ENCODE results near the gene NAA35.

- TF ChIP-seq ELF4 (CRISPR knock-in tag; IDR thresholded peaks at IDR 0.05; ENCODE audit: low read depth) = no peak
- TF ChIP-seq CTCF (IDR thresholded peaks at IDR 0.05) = no peak
- TF ChIP-seq IRF1 (CRISPR knock-in tag; IDR thresholded peaks at IDR 0.05) = no peak
- no peak for TF ChIP-seq MAX (CRISPR knock-in tag; IDR thresholded peaks at IDR 0.05)
- no peak for TF ChIP-seq ESRRA (CRISPR knock-in tag; IDR thresholded peaks at IDR 0.05; ENCODE audit: borderline replicate concordance)
- no peak for TF ChIP-seq IRF2 (CRISPR knock-in tag; IDR thresholded peaks at IDR 0.05; ENCODE audit: borderline replicate concordance, low read depth)
Observed at GRCh38 chr9:85981369-85981768, 40.4 kb downstream of the NAA35 start.

All from WTC11 (cell line).